HTERT RPE-1 (cell line): ENCODE results near the gene FBXL14.

Experiments used
- in situ Hi-C: fragments of 300-500 bp; cut with MboI; formaldehyde crosslinking; loops from 4 replicates; pipeline ENCODE4 v1.14.3; 2020; ENCODE audit warnings: low sequenced_read_pairs

The FBXL14 gene

DNA sequence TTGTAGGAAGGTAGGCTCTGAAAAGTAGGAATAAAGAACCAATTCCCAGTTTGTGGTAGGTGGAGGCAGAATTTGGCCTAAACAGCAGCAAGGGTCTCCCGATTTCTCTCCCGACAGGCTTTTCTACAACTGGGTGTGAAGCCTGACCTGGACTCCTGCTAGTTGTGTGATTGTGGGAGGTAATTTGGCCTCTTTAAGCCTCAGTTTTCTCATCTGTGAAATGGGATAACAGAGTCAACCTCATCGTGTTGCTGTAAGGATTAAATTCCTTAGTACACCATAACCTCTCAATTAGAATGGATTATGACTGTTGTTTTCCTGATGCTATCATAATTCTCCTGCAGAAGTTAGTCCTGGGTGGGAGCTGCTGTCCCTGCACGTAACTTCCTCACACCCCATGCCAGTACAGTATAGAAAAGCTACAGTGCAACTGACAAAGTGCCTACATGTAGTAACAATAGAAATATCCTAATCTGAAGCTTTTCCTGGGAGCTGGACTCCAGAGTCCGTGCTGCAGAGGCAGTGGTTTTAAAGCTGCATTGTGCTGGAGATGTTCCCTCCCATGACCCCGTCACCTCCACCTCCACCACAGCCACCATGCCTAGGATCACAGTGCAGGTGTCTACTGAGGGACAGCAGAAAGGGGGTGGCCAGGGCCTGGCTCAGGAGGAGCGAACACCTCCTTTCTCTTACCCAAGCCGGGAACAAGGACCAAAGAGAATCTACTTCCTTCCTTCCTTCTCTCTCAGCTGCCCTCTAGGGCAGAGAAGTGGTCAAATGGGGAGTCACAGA is 76.5 kb downstream of the FBXL14 start:
- in situ Hi-C loops, result no loop called here

- in situ Hi-C loops, result no loop called here
These were observed 77.4 kb downstream of the FBXL14 start for GRCh38 chr12:1517007-1517406.
